GM23338 (cell line): ENCODE results near the gene SERPINA5. TPM values are rescaled to one million over a fixed set of nuclear protein-coding genes. Genes with fewer than 3 reads are reported as not detected.

Experiments used
- ATAC-seq: fragments of 200-7000 bp; cut with Tn5 transposase; 3 replicates; pipeline ENCODE4 v1.9.1; 2020
- DNase-seq: peaks from one replicate; pipeline ENCODE4 v3.0.0-alpha.2; 2015; ENCODE audit warnings: low spot score
- H2AFZ ChIP-seq: fragments of 200-600 bp; sonication (generic); 2 replicates; pipeline ENCODE4 v1.8.0; 2016; ENCODE audit warnings: antibody characterized with exemption, mild to moderate bottlenecking, moderate library complexity
- H3F3A ChIP-seq: fragments of 200-600 bp; sonication (generic); replicated peaks from 2 replicates; pipeline ENCODE4 v1.8.0; 2017; ENCODE audit warnings: antibody characterized with exemption, mixed run types, low read depth
- H3K27ac ChIP-seq: fragments of 200-600 bp; sonication (generic); 2 replicates; pipeline ENCODE4 v1.6.1; 2016; ENCODE audit warnings: low read depth
- H3K27me3 ChIP-seq: fragments of 200-600 bp; sonication (generic); 2 replicates; pipeline ENCODE4 v1.8.0; 2016; ENCODE audit warnings: mild to moderate bottlenecking, mixed run types, moderate library complexity; ENCODE audit not compliant: insufficient read depth
- H3K36me3 ChIP-seq: fragments of 200-600 bp; sonication (generic); 2 replicates; pipeline ENCODE4 v1.8.0; 2016; ENCODE audit warnings: mild to moderate bottlenecking; ENCODE audit not compliant: insufficient read depth
- H3K4me1 ChIP-seq: fragments of 200-600 bp; sonication (generic); 2 replicates; pipeline ENCODE4 v1.8.0; 2016; ENCODE audit warnings: mild to moderate bottlenecking, moderate library complexity; ENCODE audit not compliant: insufficient read depth
- H3K4me2 ChIP-seq: fragments of 200-600 bp; sonication (generic); 2 replicates; pipeline ENCODE4 v1.7.1; 2017; ENCODE audit warnings: mixed run types
- H3K4me3 ChIP-seq: fragments of 200-600 bp; sonication (generic); 2 replicates; pipeline ENCODE4 v1.6.1; 2016; ENCODE audit warnings: mixed run types
- H3K79me2 ChIP-seq: fragments of 200-600 bp; sonication (generic); replicated peaks from 2 replicates; pipeline ENCODE4 v1.8.0; 2017; ENCODE audit warnings: mild to moderate bottlenecking; ENCODE audit not compliant: insufficient read depth
- H3K9me2 ChIP-seq: fragments of 200-600 bp; sonication (generic); 2 replicates; pipeline ENCODE4 v1.8.0; 2017; ENCODE audit not compliant: insufficient read depth
- H4K20me1 ChIP-seq: fragments of 200-600 bp; sonication (generic); replicated peaks from 2 replicates; pipeline ENCODE4 v1.8.0; 2017; ENCODE audit warnings: mild to moderate bottlenecking; ENCODE audit not compliant: insufficient read depth
- H3K27ac Mint-ChIP-seq: 2 replicates; pipeline ENCODE4 v1.8.0; 2020; ENCODE audit warnings: inconsistent platforms, mild to moderate bottlenecking, moderate library complexity, mixed read lengths
- H3K27me3 Mint-ChIP-seq: 3 replicates; pipeline ENCODE4 v1.8.0; 2022; ENCODE audit warnings: low read depth, mild to moderate bottlenecking, moderate library complexity, mixed read lengths, inconsistent platforms; ENCODE audit not compliant: insufficient read depth, poor library complexity
- H3K36me3 Mint-ChIP-seq: 3 replicates; pipeline ENCODE4 v1.8.0; 2021; ENCODE audit warnings: low read depth, mild to moderate bottlenecking, inconsistent platforms, moderate library complexity, mixed read lengths
- H3K4me1 Mint-ChIP-seq: 3 replicates; pipeline ENCODE4 v1.8.0; 2020; ENCODE audit warnings: mild to moderate bottlenecking, inconsistent platforms, mixed read lengths
- H3K4me3 Mint-ChIP-seq: 3 replicates; pipeline ENCODE4 v1.8.0; 2021; ENCODE audit warnings: moderate library complexity, mild to moderate bottlenecking, inconsistent platforms, mixed read lengths
- H3K9me3 Mint-ChIP-seq: 3 replicates; pipeline ENCODE4 v1.8.0; 2020; ENCODE audit warnings: moderate library complexity, mild to moderate bottlenecking, inconsistent platforms, mixed read lengths
- EZH2 ChIP-seq: fragments of 200-600 bp; sonication (generic); IDR thresholded peaks from one replicate; pipeline ENCODE4 v1.8.0; 2017; ENCODE audit warnings: antibody characterized with exemption, mild to moderate bottlenecking, low read depth; ENCODE audit not compliant: unreplicated experiment
- EZH2phosphoT487 ChIP-seq: fragments of 200-600 bp; sonication (generic); IDR thresholded peaks from one replicate; pipeline ENCODE4 v1.8.1; 2018; ENCODE audit warnings: antibody characterized with exemption; ENCODE audit not compliant: unreplicated experiment
- POLR2AphosphoS5 ChIP-seq: IDR thresholded peaks from 2 replicates; pipeline ENCODE4 v1.6.1; 2016; ENCODE audit warnings: antibody characterized with exemption, low read depth
- polyA plus RNA-seq: library from polyadenylated mRNA; unstranded; fragments of >200 nt; fragmentation: Nextera tagmentation; extraction: Ambion mirVana; gene quantifications from 2 replicates; pipeline ENCODE4 v1.2.1, GENCODE V29; 2016
- total RNA-seq: library from RNA; depleted of rRNA; stranded (reverse); fragments of >200 nt; shearing (Covaris generic); gene quantifications from 2 replicates; pipeline ENCODE4 v1.2.3, GENCODE V29; 2014
- TF ChIP-seq, protein P1 (sequence below): fragments of 250-450 bp; sonication (Bioruptor Pico); IDR thresholded peaks from 2 replicates; pipeline ENCODE4 v1.5.0; 2020; ENCODE audit warnings: mild to moderate bottlenecking, moderate library complexity

SERPINA5 gene
- total and polyA plus RNA-seq, 2 experiments from 2014 or later, result 0.81 to 0.90 TPM

DNA sequence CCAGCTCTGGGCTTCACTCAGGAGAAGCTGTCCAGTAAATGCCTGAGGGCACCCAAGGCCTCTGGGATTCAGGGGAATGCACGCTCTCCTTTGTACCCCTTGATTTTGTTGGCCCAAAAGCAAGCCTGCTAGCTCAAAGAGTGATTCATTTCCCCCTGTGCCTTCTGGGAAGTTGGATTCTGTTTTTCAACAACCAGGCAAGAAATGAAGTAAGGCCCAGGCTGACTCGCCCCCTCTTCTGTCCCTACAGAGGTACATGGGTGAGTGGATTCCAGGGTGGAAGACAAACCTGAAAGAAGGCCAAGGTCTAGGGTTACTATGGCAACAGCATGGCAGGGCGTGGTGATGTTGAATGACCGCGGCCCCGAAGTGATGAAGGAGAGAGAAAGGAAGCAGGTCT lies 9.3 kb upstream of the SERPINA5 start (continued):
- TF ChIP-seq EZH2phosphoT487 (no peak), POLR2AphosphoS5 (no peak)
- TF ChIP-seq, protein P1, sequence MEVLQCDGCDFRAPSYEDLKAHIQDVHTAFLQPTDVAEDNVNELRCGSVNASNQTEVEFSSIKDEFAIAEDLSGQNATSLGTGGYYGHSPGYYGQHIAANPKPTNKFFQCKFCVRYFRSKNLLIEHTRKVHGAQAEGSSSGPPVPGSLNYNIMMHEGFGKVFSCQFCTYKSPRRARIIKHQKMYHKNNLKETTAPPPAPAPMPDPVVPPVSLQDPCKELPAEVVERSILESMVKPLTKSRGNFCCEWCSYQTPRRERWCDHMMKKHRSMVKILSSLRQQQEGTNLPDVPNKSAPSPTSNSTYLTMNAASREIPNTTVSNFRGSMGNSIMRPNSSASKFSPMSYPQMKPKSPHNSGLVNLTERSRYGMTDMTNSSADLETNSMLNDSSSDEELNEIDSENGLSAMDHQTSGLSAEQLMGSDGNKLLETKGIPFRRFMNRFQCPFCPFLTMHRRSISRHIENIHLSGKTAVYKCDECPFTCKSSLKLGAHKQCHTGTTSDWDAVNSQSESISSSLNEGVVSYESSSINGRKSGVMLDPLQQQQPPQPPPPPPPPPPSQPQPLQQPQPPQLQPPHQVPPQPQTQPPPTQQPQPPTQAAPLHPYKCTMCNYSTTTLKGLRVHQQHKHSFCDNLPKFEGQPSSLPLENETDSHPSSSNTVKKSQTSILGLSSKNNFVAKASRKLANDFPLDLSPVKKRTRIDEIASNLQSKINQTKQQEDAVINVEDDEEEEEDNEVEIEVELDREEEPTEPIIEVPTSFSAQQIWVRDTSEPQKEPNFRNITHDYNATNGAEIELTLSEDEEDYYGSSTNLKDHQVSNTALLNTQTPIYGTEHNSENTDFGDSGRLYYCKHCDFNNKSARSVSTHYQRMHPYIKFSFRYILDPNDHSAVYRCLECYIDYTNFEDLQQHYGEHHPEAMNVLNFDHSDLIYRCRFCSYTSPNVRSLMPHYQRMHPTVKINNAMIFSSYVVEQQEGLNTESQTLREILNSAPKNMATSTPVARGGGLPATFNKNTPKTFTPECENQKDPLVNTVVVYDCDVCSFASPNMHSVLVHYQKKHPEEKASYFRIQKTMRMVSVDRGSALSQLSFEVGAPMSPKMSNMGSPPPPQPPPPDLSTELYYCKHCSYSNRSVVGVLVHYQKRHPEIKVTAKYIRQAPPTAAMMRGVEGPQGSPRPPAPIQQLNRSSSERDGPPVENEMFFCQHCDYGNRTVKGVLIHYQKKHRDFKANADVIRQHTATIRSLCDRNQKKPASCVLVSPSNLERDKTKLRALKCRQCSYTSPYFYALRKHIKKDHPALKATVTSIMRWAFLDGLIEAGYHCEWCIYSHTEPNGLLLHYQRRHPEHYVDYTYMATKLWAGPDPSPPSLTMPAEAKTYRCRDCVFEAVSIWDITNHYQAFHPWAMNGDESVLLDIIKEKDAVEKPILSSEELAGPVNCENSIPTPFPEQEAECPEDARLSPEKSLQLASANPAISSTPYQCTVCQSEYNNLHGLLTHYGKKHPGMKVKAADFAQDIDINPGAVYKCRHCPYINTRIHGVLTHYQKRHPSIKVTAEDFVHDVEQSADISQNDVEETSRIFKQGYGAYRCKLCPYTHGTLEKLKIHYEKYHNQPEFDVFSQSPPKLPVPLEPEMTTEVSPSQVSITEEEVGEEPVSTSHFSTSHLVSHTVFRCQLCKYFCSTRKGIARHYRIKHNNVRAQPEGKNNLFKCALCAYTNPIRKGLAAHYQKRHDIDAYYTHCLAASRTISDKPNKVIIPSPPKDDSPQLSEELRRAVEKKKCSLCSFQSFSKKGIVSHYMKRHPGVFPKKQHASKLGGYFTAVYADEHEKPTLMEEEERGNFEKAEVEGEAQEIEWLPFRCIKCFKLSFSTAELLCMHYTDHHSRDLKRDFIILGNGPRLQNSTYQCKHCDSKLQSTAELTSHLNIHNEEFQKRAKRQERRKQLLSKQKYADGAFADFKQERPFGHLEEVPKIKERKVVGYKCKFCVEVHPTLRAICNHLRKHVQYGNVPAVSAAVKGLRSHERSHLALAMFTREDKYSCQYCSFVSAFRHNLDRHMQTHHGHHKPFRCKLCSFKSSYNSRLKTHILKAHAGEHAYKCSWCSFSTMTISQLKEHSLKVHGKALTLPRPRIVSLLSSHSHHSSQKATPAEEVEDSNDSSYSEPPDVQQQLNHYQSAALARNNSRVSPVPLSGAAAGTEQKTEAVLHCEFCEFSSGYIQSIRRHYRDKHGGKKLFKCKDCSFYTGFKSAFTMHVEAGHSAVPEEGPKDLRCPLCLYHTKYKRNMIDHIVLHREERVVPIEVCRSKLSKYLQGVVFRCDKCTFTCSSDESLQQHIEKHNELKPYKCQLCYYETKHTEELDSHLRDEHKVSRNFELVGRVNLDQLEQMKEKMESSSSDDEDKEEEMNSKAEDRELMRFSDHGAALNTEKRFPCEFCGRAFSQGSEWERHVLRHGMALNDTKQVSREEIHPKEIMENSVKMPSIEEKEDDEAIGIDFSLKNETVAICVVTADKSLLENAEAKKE (CRISPR knock-in tag), result no peak

DNA sequence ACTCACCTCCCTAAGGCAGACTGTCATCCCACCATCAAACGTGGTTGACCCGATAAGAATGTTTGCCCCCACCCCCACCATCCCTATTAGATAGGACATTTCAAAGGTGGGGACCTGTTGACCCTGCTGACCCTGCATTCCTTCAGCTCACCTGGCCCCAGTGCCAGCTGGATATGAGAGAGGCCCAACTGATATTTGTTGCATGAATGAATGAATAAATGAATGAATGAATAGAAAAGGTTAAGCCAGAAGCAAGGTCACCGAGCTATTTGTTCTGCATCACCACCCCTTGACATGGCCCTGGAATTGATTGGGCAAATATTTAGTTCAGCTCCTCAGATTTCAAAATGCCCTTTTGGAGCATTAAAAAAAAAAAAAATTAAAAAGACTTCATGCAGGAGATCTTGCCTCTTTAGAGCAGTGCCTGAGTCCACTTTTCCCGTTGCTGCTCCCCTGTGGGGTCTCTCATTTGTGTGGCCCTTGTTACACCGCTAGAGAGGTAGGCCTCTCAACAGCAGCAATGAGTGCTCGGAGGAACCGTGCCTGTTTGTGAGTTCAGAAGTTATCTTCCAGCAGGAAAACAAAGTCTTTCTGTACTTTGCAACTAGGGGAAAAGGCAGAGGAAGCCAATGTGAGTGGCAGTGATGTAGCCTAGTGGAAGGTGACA lies 8.5 kb upstream of the SERPINA5 start:
- Mint-ChIP-seq H3K27me3 (peaks cover 4% of the 10 kb centered on the region), H3K9me3 (no peaks in the 10 kb centered on the region; the same call in 2 of the 3 replicates), H3K4me3 (no peak overlapping the region), H3K4me1 (no peaks in the 10 kb centered on the region), H3K27ac (no peak overlapping the region), H3K36me3 (no peaks in the 10 kb centered on the region)
- no peaks in the 10 kb centered on the region for H3K4me1 ChIP-seq
- no peaks in the 10 kb centered on the region for H3K36me3 ChIP-seq
- no peaks in the 10 kb centered on the region for H4K20me1 ChIP-seq
- H3K4me3 ChIP-seq, result no peak overlapping the region
- no peaks in the 10 kb centered on the region for H3F3A ChIP-seq
- no peaks in the 10 kb centered on the region; the same call in 1 of the 2 replicates for H3K9me2 ChIP-seq
- H3K27ac ChIP-seq, result no peak overlapping the region
- no peak overlapping the region for H2AFZ ChIP-seq
- TF ChIP-seq EZH2, result no peak
- H3K79me2 ChIP-seq, result no peaks in the 10 kb centered on the region
- no peaks in the 10 kb centered on the region for H3K27me3 ChIP-seq
- no peak for ATAC-seq
- H3K4me2 ChIP-seq, result no peak overlapping the region
- no peak for DNase-seq
